Measurements from ENCODE around the gene RNF224.

- TF ChIP-seq CTCF (IDR thresholded peaks at IDR 0.05 in 2 of 3, conservative IDR thresholded peaks at IDR 0.05 in 1 of 3; ENCODE audit: borderline replicate concordance in 1 of 3, insufficient read depth in 1 of 3, low read depth in 2 of 3, low read length in 2 of 3) (no peak), POLR2A (IDR thresholded peaks at IDR 0.05; ENCODE audit: borderline replicate concordance, extremely low read depth, insufficient read depth, insufficient read length) (no peak), JUND (IDR thresholded peaks at IDR 0.05) (no peak), EZH2 (IDR thresholded peaks at IDR 0.05) (no peak), ATF3 (IDR thresholded peaks at IDR 0.05) (no peak), POLR2AphosphoS5 (IDR thresholded peaks at IDR 0.05; ENCODE audit: low read depth, low read length) (no peak), YY1 (IDR thresholded peaks at IDR 0.05; ENCODE audit: extremely low read depth, insufficient replicate concordance, low read depth, low read length) (no peak)
Measured at GRCh38 chr9:137211532-137211931, 15.8 kb upstream of the RNF224 start.

All from HCT116 (cell line).